HepG2 (cell line): ENCODE data around the gene MSI2. TPM values are rescaled to one million over a fixed set of nuclear protein-coding genes. Genes with fewer than 3 reads are reported as not detected.

Experiments
- AGO1 ChIP-seq: fragments of 200-400 bp; formaldehyde crosslinking; IDR thresholded peaks from 2 replicates; pipeline ENCODE4 v1.6.1; 2017; ENCODE audit warnings: mild to moderate bottlenecking, low read depth, low read length, moderate library complexity; ENCODE audit not compliant: poor library complexity, severe bottlenecking
- BORCS8-MEF2B ChIP-seq: sonication (generic); formaldehyde crosslinking; IDR thresholded peaks from 2 replicates; pipeline ENCODE4 v1.8.0; 2022; ENCODE audit warnings: mild to moderate bottlenecking, missing genetic modification reagents
- FOXK2 ChIP-seq: fragments of 450-650 bp; IDR thresholded peaks from 2 replicates; pipeline ENCODE4 v1.6.1; 2016
- GATA4 ChIP-seq: sonication (generic); IDR thresholded peaks from 2 replicates; pipeline ENCODE4 v1.6.1; 2016; ENCODE audit warnings: antibody characterized with exemption, low read depth, borderline replicate concordance
- HMGA1 ChIP-seq: sonication (generic); formaldehyde crosslinking; conservative IDR thresholded peaks from 2 replicates; pipeline ENCODE4 v1.4.0; 2020; ENCODE audit warnings: missing genetic modification reagents
- MBNL3 ChIP-seq: fragments of 250-450 bp; sonication (Bioruptor Pico); conservative IDR thresholded peaks from 2 replicates; pipeline ENCODE4 v1.8.0; 2022; ENCODE audit warnings: mild to moderate bottlenecking, inconsistent platforms
- MIER3 ChIP-seq: IDR thresholded peaks from 2 replicates; pipeline ENCODE4 v1.6.1; 2016; ENCODE audit warnings: missing compliant biosample characterization, borderline replicate concordance
- MNT ChIP-seq: fragments of 450-650 bp; IDR thresholded peaks from 2 replicates; pipeline ENCODE4 v1.6.1; 2016
- MXD4 ChIP-seq: IDR thresholded peaks from 2 replicates; pipeline ENCODE4 v1.6.1; 2016; ENCODE audit warnings: mild to moderate bottlenecking, missing biosample characterization, missing genetic modification reagents
- MXI1 ChIP-seq: IDR thresholded peaks from 3 replicates; pipeline ENCODE4 v1.6.1; 2012; ENCODE audit warnings: low read depth, low read length, inconsistent platforms, borderline replicate concordance
- PBX2 ChIP-seq: IDR thresholded peaks from 2 replicates; pipeline ENCODE4 v1.6.1; 2016; ENCODE audit warnings: control low read depth
- REXO4 ChIP-seq: sonication (generic); formaldehyde crosslinking; IDR thresholded peaks from 2 replicates; pipeline ENCODE4 v1.8.0; 2022; ENCODE audit warnings: missing genetic modification reagents, mild to moderate bottlenecking, borderline replicate concordance
- RFX1 ChIP-seq: fragments of 450-650 bp; IDR thresholded peaks from 2 replicates; pipeline ENCODE4 v1.6.1; 2017
- RFXANK ChIP-seq: IDR thresholded peaks from 2 replicates; pipeline ENCODE4 v1.6.1; 2016
- SALL1 ChIP-seq: sonication (generic); formaldehyde crosslinking; IDR thresholded peaks from 2 replicates; pipeline ENCODE4 v1.8.0; 2022; ENCODE audit warnings: mild to moderate bottlenecking, missing genetic modification reagents
- SKI ChIP-seq: fragments of 450-650 bp; IDR thresholded peaks from one replicate; pipeline ENCODE4 v1.6.1; 2018; ENCODE audit warnings: mild to moderate bottlenecking; ENCODE audit not compliant: partially characterized antibody
- TOE1 ChIP-seq: sonication (generic); formaldehyde crosslinking; IDR thresholded peaks from 2 replicates; pipeline ENCODE4 v1.4.0; 2020; ENCODE audit warnings: mild to moderate bottlenecking, missing genetic modification reagents
- TRAFD1 ChIP-seq: sonication (generic); formaldehyde crosslinking; IDR thresholded peaks from 2 replicates; pipeline ENCODE4 v1.5.1; 2020; ENCODE audit warnings: missing genetic modification reagents, mild to moderate bottlenecking, borderline replicate concordance
- ZNF331 ChIP-seq: sonication (generic); formaldehyde crosslinking; IDR thresholded peaks from 2 replicates; pipeline ENCODE4 v1.4.0; 2020; ENCODE audit warnings: missing genetic modification reagents
- ZNF354B ChIP-seq: sonication (generic); formaldehyde crosslinking; IDR thresholded peaks from 2 replicates; pipeline ENCODE4 v1.8.0; 2022; ENCODE audit warnings: mild to moderate bottlenecking, missing genetic modification reagents
- ZNF382 ChIP-seq: sonication (generic); formaldehyde crosslinking; IDR thresholded peaks from 2 replicates; pipeline ENCODE4 v1.5.0; 2020; ENCODE audit warnings: missing genetic modification reagents, mild to moderate bottlenecking, borderline replicate concordance
- ZNF414 ChIP-seq: sonication (generic); formaldehyde crosslinking; IDR thresholded peaks from 2 replicates; pipeline ENCODE4 v1.5.0; 2020; ENCODE audit warnings: missing genetic modification reagents
- ZNF570 ChIP-seq: sonication (generic); formaldehyde crosslinking; IDR thresholded peaks from 2 replicates; pipeline ENCODE4 v1.4.0; 2020; ENCODE audit warnings: mild to moderate bottlenecking, missing genetic modification reagents, borderline replicate concordance
- ZNF572 ChIP-seq: sonication (generic); formaldehyde crosslinking; IDR thresholded peaks from 2 replicates; pipeline ENCODE4 v1.5.1; 2020; ENCODE audit warnings: mild to moderate bottlenecking, missing genetic modification reagents
- ZNF776 ChIP-seq: sonication (generic); formaldehyde crosslinking; IDR thresholded peaks from 2 replicates; pipeline ENCODE4 v1.4.0; 2020; ENCODE audit warnings: mild to moderate bottlenecking, missing genetic modification reagents
- ZNF841 ChIP-seq: sonication (generic); formaldehyde crosslinking; IDR thresholded peaks from 2 replicates; pipeline ENCODE4 v1.8.1; 2023; ENCODE audit warnings: missing genetic modification reagents, borderline replicate concordance
- ZNF878 ChIP-seq: sonication (generic); formaldehyde crosslinking; IDR thresholded peaks from 2 replicates; pipeline ENCODE4 v1.8.1; 2023; ENCODE audit warnings: mild to moderate bottlenecking, missing genetic modification reagents, moderate library complexity
- ZSCAN25 ChIP-seq: sonication (generic); formaldehyde crosslinking; IDR thresholded peaks from 2 replicates; pipeline ENCODE4 v1.8.0; 2022; ENCODE audit warnings: mild to moderate bottlenecking, missing genetic modification reagents
- polyA plus RNA-seq, 8 experiments: library from polyadenylated mRNA; depleted of rRNA in 3 of 8; stranded (reverse) in 7 of 8; unstranded in 1 of 8; fragments of >200 nt; fragmentation: Illumina TruSeq in 4 of 8; extraction: Trizol in 4 of 8; gene quantifications; 2 replicates each; pipeline versions ENCODE4 v1.2.1 to v1.2.3, GENCODE V29; 2011 to 2016; ENCODE audit warnings: low read depth in 4 of 8, missing spikeins in 1 of 8, mixed read lengths in 1 of 8; ENCODE audit not compliant: insufficient read depth in 1 of 8
- total RNA-seq, 5 experiments: library from RNA; depleted of rRNA; stranded (reverse); fragments of >200 nt; fragmentation: Illumina TruSeq; extraction: Trizol; gene quantifications; 2 replicates each; pipeline ENCODE4 v1.2.3, GENCODE V29; 2016; ENCODE audit warnings: low read depth in 1 of 5

Gene MSI2
- total and polyA plus RNA-seq, 2 of the 13 experiments (the other 11 are each of a cell fraction or from before 2014, with no cell fraction given): 77.5 to 78.4 TPM

GRCh38 chr17:57407287-57408070 is 151.2 kb downstream of the MSI2 start (continued):
- TF ChIP-seq MNT (peak; percentile 38), ZNF331 (CRISPR knock-in tag) (peak; percentile 83; the same call in 1 of the 2 replicates), ZNF382 (no peak), MBNL3 (no peak), GATA4 (no peak), TOE1 (CRISPR knock-in tag) (peak; percentile 55; the same call in 1 of the 2 replicates), SKI (no peak), ZNF354B (no peak), SALL1 (CRISPR knock-in tag) (peak; percentile 91), TRAFD1 (CRISPR knock-in tag) (no peak), ZNF776 (CRISPR knock-in tag) (no peak), RFX1 (no peak), ZNF841 (CRISPR knock-in tag) (no peak), ZNF878 (CRISPR knock-in tag) (peak; percentile 48), RFXANK (0 out of 2 replicates have a peak, but pooled peaks have one; percentile 15), MXI1 (peak; percentile 34; the same call in 1 of the 3 replicates), FOXK2 (peak; percentile 82; the same call in 1 of the 2 replicates), ZNF414 (CRISPR knock-in tag) (peak; percentile 73; the same call in 1 of the 2 replicates), ZNF572 (CRISPR knock-in tag) (no peak), ZSCAN25 (CRISPR knock-in tag) (peak; percentile 28; the same call in 1 of the 2 replicates), AGO1 (no peak), ZNF570 (CRISPR knock-in tag) (no peak), BORCS8-MEF2B (CRISPR knock-in tag) (peak; percentile 32; the same call in 1 of the 2 replicates), MXD4 (CRISPR knock-in tag) (no peak), HMGA1 (CRISPR knock-in tag) (no peak), REXO4 (CRISPR knock-in tag) (no peak), PBX2 (CRISPR knock-in tag) (no peak), MIER3 (CRISPR knock-in tag) (peak; percentile 19; the same call in 1 of the 2 replicates)
